H1 (cell line): ENCODE results near the gene PPP2R2B. TPM values are rescaled to one million over a fixed set of nuclear protein-coding genes. Genes with fewer than 3 reads are reported as not detected.

Experiments
- CTCF ChIA-PET: fragments of 300-600 bp; sonication (Branson Sonifier 250); formaldehyde crosslinking; loops from one replicate; lab custom pipeline; 2021; ENCODE audit not compliant: partially characterized antibody; lab: Charles Lee
- POLR2A ChIA-PET: fragments of 300-600 bp; sonication (Branson Sonifier 250); formaldehyde crosslinking; loops from one replicate; lab custom pipeline; 2021; ENCODE audit warnings: inconsistent platforms; ENCODE audit not compliant: partially characterized antibody; lab: Charles Lee
- DNase-seq, 2 experiments: peaks; one replicate each; pipeline versions ENCODE4 v3.0.0 to v3.0.0-alpha.2; 2010 to 2022; ENCODE audit warnings: low spot score in 2 of 2, low read depth in 1 of 2, mixed read lengths in 1 of 2
- FAIRE-seq: peaks from 2 replicates; lab custom pipeline; 2011; peaks lifted over from hg19 to GRCh38; lab: Jason Lieb, UNC
- H2AFZ ChIP-seq: 2 replicates; pipeline ENCODE4 v1.8.1; 2012; ENCODE audit warnings: low read length, inconsistent platforms
- H2AK5ac ChIP-seq: 2 replicates; pipeline ENCODE4 v1.6.1; 2013; ENCODE audit warnings: low read depth, low read length
- H2BK120ac ChIP-seq: replicated peaks from 2 replicates; pipeline ENCODE3; 2013; ENCODE audit warnings: low read depth, low read length, inconsistent platforms
- H2BK12ac ChIP-seq: 2 replicates; pipeline ENCODE4 v1.6.1; 2013; ENCODE audit warnings: low read depth, low read length
- H2BK15ac ChIP-seq: 2 replicates; pipeline ENCODE4 v1.6.1; 2013; ENCODE audit warnings: low read length
- H2BK20ac ChIP-seq: 2 replicates; pipeline ENCODE4 v1.6.1; 2013; ENCODE audit warnings: low read length
- H2BK5ac ChIP-seq: 2 replicates; pipeline ENCODE4 v1.6.1; 2013; ENCODE audit warnings: low read depth, low read length
- H3K14ac ChIP-seq: 2 replicates; pipeline ENCODE4 v1.6.1; 2013; ENCODE audit warnings: inconsistent platforms; ENCODE audit not compliant: insufficient read length
- H3K18ac ChIP-seq: 2 replicates; pipeline ENCODE4 v1.6.1; 2013; ENCODE audit warnings: low read length; ENCODE audit errors: extremely low read depth
- H3K23ac ChIP-seq: 2 replicates; pipeline ENCODE4 v1.6.1; 2013; ENCODE audit warnings: inconsistent platforms; ENCODE audit not compliant: insufficient read length
- H3K23me2 ChIP-seq: 2 replicates; pipeline ENCODE4 v1.6.1; 2013; ENCODE audit warnings: low read depth, low read length
- H3K27ac ChIP-seq: 2 replicates; pipeline ENCODE4 v1.6.1; 2011; ENCODE audit warnings: low read depth, low read length, inconsistent platforms
- H3K27me3 ChIP-seq, 4 experiments: replicated peaks in 1 of 4; 1 replicate in 1 of 4; 2 replicates in 3 of 4; pipeline versions ENCODE4 v1.6.1 to v1.8.1; 2011 to 2013; ENCODE audit warnings: low read length in 3 of 4, mild to moderate bottlenecking in 3 of 4, inconsistent platforms in 2 of 4, mixed read lengths in 2 of 4, moderate library complexity in 1 of 4; ENCODE audit not compliant: control insufficient read depth in 3 of 4, insufficient read depth in 3 of 4; ENCODE audit errors: extremely low read depth in 1 of 4
- H3K36me3 ChIP-seq, 4 experiments: 2 replicates each; pipeline versions ENCODE4 v1.6.1 to v1.8.1; 2011 to 2013; ENCODE audit warnings: mild to moderate bottlenecking in 4 of 4, low read length in 3 of 4, moderate library complexity in 2 of 4, control low read depth in 1 of 4, inconsistent platforms in 1 of 4; ENCODE audit not compliant: insufficient read depth in 4 of 4, control insufficient read depth in 2 of 4
- H3K4ac ChIP-seq: replicated peaks from 2 replicates; pipeline ENCODE3; 2013; ENCODE audit warnings: low read length, low read depth, mixed read lengths, inconsistent platforms; ENCODE audit not compliant: insufficient read length
- H3K4me1 ChIP-seq, 4 experiments: replicated peaks in 1 of 4; 1 replicate in 1 of 4; 2 replicates in 3 of 4; pipeline versions ENCODE4 v1.6.1 to v1.8.1; 2011 to 2013; ENCODE audit warnings: low read length in 3 of 4, inconsistent platforms in 2 of 4, mixed read lengths in 1 of 4; ENCODE audit not compliant: insufficient read depth in 4 of 4, control insufficient read depth in 3 of 4
- H3K4me2 ChIP-seq, 2 experiments: 2 replicates each; pipeline versions ENCODE4 v1.6.1 to v1.8.1; 2011 to 2013; ENCODE audit warnings: low read depth in 2 of 2, low read length in 2 of 2, control low read depth in 1 of 2, inconsistent platforms in 1 of 2, mild to moderate bottlenecking in 1 of 2; ENCODE audit not compliant: insufficient read depth in 1 of 2
- H3K4me3 ChIP-seq, 4 experiments: fragments of 200-600, 300-600 bp in 1 of 4; sonication (generic), shearing (Covaris generic), sonication (Bioruptor Twin) in 1 of 4; 2 replicates each; pipeline versions ENCODE4 v1.5.1 to v1.8.1; 2011 to 2016; ENCODE audit warnings: low read length in 4 of 4, low read depth in 3 of 4, control low read depth in 2 of 4, inconsistent platforms in 2 of 4, mild to moderate bottlenecking in 2 of 4, mixed read lengths in 1 of 4, moderate library complexity in 1 of 4; ENCODE audit not compliant: insufficient read depth in 2 of 4; ENCODE audit errors: extremely low read depth in 1 of 4
- H3K56ac ChIP-seq: replicated peaks from 2 replicates; pipeline ENCODE3; 2013; ENCODE audit warnings: low read depth, mild to moderate bottlenecking, mixed read lengths, low read length, inconsistent platforms; ENCODE audit not compliant: insufficient read length
- H3K79me1 ChIP-seq: 2 replicates; pipeline ENCODE4 v1.6.1; 2013; ENCODE audit warnings: low read depth, low read length, control low read depth
- H3K79me2 ChIP-seq, 2 experiments: 2 replicates each; pipeline versions ENCODE4 v1.6.1 to v1.8.1; 2012 to 2013; ENCODE audit warnings: low read length in 2 of 2, mild to moderate bottlenecking in 2 of 2, inconsistent platforms in 1 of 2; ENCODE audit not compliant: insufficient read depth in 2 of 2, control insufficient read depth in 1 of 2
- H3K9ac ChIP-seq, 4 experiments: replicated peaks in 1 of 4; 1 replicate in 1 of 4; 2 replicates in 3 of 4; pipeline versions ENCODE4 v1.6.1 to v1.8.1; 2011 to 2013; ENCODE audit warnings: low read depth in 3 of 4, low read length in 3 of 4, control low read depth in 2 of 4, mild to moderate bottlenecking in 2 of 4, moderate library complexity in 2 of 4, inconsistent platforms in 1 of 4; ENCODE audit errors: extremely low read depth in 1 of 4
- H3K9me3 ChIP-seq, 2 experiments: 2 replicates each; pipeline versions ENCODE4 v1.6.1 to v1.8.1; 2012 to 2013; ENCODE audit warnings: mild to moderate bottlenecking in 2 of 2, moderate library complexity in 2 of 2, control low read depth in 1 of 2, inconsistent platforms in 1 of 2, low read depth in 1 of 2, low read length in 1 of 2, mixed read lengths in 1 of 2; ENCODE audit not compliant: insufficient read depth in 2 of 2
- H4K20me1 ChIP-seq, 2 experiments: replicated peaks in 1 of 2; 2 replicates each; pipeline versions ENCODE3 to v1.8.1; 2011 to 2013; ENCODE audit warnings: inconsistent platforms in 2 of 2, low read length in 2 of 2, mild to moderate bottlenecking in 1 of 2; ENCODE audit not compliant: insufficient read depth in 2 of 2, control insufficient read depth in 1 of 2
- H4K5ac ChIP-seq: 2 replicates; pipeline ENCODE4 v1.6.1; 2013; ENCODE audit warnings: low read length, low read depth, mixed read lengths, inconsistent platforms; ENCODE audit not compliant: insufficient read length
- H4K8ac ChIP-seq: 2 replicates; pipeline ENCODE4 v1.8.0; 2013; ENCODE audit warnings: mild to moderate bottlenecking, moderate library complexity, low read length, inconsistent platforms; ENCODE audit not compliant: insufficient read depth; ENCODE audit errors: extremely low read depth
- H4K91ac ChIP-seq: replicated peaks from 2 replicates; pipeline ENCODE3; 2013; ENCODE audit warnings: low read length, mixed read lengths, inconsistent platforms; ENCODE audit not compliant: insufficient read length
- CHD2 ChIP-seq: IDR thresholded peaks from 2 replicates; pipeline ENCODE4 v1.6.1; 2012; ENCODE audit warnings: low read length, improper control_type of control experiment
- EGR1 ChIP-seq: IDR thresholded peaks from 2 replicates; pipeline ENCODE4 v1.6.1; 2011; ENCODE audit warnings: low read depth, low read length, borderline replicate concordance
- JUND ChIP-seq: IDR thresholded peaks from 2 replicates; pipeline ENCODE4 v1.6.1; 2011; ENCODE audit warnings: mild to moderate bottlenecking, improper control_type of control experiment, low read length
- KDM1A ChIP-seq: fragments of 200-600, 300-600 bp; sonication (generic); IDR thresholded peaks from 2 replicates; pipeline ENCODE4 v1.7.1; 2016; ENCODE audit warnings: mild to moderate bottlenecking, low read length, borderline replicate concordance
- TAF1 ChIP-seq: IDR thresholded peaks from 2 replicates; pipeline ENCODE4 v1.6.1; 2011; ENCODE audit warnings: mild to moderate bottlenecking, low read depth, low read length
- WGBS, 2 experiments: shearing (Covaris generic) in 1 of 2; methylation state at CpG; one replicate each; pipeline versions ENCODE4 v1.1.6 to v1.1.7; 2013 to 2015; ENCODE audit warnings: low lambda C conversion rate in 2 of 2, mixed read lengths in 2 of 2, inconsistent platforms in 1 of 2, low coverage in 1 of 2, missing lambda C conversion rate in 1 of 2; ENCODE audit not compliant: insufficient replicate concordance in 2 of 2, insufficient coverage in 1 of 2, insufficient read length in 1 of 2; ENCODE audit errors: extremely low coverage in 1 of 2, missing lambda C conversion rate in 1 of 2; 5-methylcytosine and 5-hydroxymethylcytosine counted together
- polyA plus RNA-seq, 7 experiments: library from polyadenylated mRNA; depleted of rRNA in 3 of 7; stranded (reverse) in 5 of 7; unstranded in 2 of 7; fragments of >200 nt in 5 of 7; fragments of 200-250 nt in 2 of 7; gene quantifications; 1 replicate in 5 of 7; 2 replicates in 1 of 7; 4 replicates in 1 of 7; pipeline versions ENCODE4 v1.2.1 to v1.2.3, GENCODE V29; 2011 to 2013; ENCODE audit warnings: missing spikeins in 2 of 7, mixed read lengths in 2 of 7
- total RNA-seq: library from RNA; stranded (reverse); fragmentation: NEBNext Ultra II Directional; extraction: Animal tissue kit (Norgen Biotek cat#: 25700); gene quantifications from 2 replicates; pipeline ENCODE4 v1.2.1, GENCODE V29; 2021

The PPP2R2B gene
- total and polyA plus RNA-seq, 2 of the 8 experiments (the other 6 are each of a cell fraction or from before 2014, with no cell fraction given), result 21.1 to 37.1 TPM

DNA sequence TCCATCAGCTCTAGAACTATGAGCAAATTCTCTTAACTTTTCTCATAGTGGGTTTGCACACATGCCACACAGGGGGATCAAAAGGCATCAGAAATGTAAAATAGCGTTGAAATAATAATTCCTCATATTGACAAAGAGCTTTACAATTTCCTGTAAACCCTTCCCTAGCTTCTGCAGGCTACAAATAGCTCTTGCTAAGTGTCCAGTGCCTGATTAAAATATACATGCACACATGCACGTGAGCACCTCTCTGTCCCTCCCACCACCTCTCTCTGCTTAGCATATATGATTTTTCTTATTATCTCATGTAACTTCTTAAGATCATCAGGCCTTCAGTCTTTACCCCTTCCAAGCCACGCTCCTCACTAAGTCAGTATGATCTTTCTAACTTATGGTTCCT is 13.7 kb upstream of the PPP2R2B start:
- H3K4me1 ChIP-seq, result peaks cover 0 to 10% (median 5%) of the 10 kb centered on the region in 4 experiments; a peak in 2 of 7 replicates
- H4K5ac ChIP-seq, result no peak overlapping the region
- H2BK15ac ChIP-seq, result no peak overlapping the region
- no peak overlapping the region for H3K27ac ChIP-seq
- H2BK12ac ChIP-seq, result no peak overlapping the region
- H3K23me2 ChIP-seq, result no peaks in the 10 kb centered on the region; the same call in 1 of the 2 replicates
- H4K20me1 ChIP-seq, result no peaks in the 10 kb centered on the region
- no peak overlapping the region for H3K4me2 ChIP-seq
- no peaks in the 10 kb centered on the region for H3K79me2 ChIP-seq
- H3K14ac ChIP-seq, result no peak overlapping the region
- FAIRE-seq (no peak), DNase-seq (no peak)
- no peak overlapping the region for H2AFZ ChIP-seq
- no peak overlapping the region for H3K23ac ChIP-seq
- no peak overlapping the region for H2AK5ac ChIP-seq
- POLR2A ChIA-PET, result no interaction called here
- no peak overlapping the region for H4K91ac ChIP-seq
- no peaks in the 10 kb centered on the region; a peak in 1 of 4 replicates for H3K9me3 ChIP-seq
- no peak overlapping the region for H2BK120ac ChIP-seq
- H3K79me1 ChIP-seq, result no peaks in the 10 kb centered on the region
- no peak overlapping the region for H2BK20ac ChIP-seq
- H3K56ac ChIP-seq, result no peak overlapping the region
- H2BK5ac ChIP-seq, result no peak overlapping the region
- H4K8ac ChIP-seq, result no peak overlapping the region
- no peaks in the 10 kb centered on the region for H3K36me3 ChIP-seq
- no peak overlapping the region for H3K18ac ChIP-seq
- 87% methylated on average over 3 of the region's 3 CpGs; no CpG with 5 or more reads in 1 of the 2 experiments for WGBS, 2 experiments
- no peak overlapping the region for H3K9ac ChIP-seq
- CTCF ChIA-PET, result interaction anchor here (0.9 to 4.7 kb wide), 5 partner anchors 11 to 75 kb away, joined by 3 to 40 read pairs (median 3); partner anchors contain the start of gene PPP2R2B
- no peak overlapping the region for H3K4me3 ChIP-seq
- H3K27me3 ChIP-seq, result peaks cover 0 to 1% (median 0%) of the 10 kb centered on the region in 4 experiments; a peak in 1 of 7 replicates
- H3K4ac ChIP-seq, result no peak overlapping the region
- TF ChIP-seq EGR1 (no peak), JUND (no peak), KDM1A (no peak), CHD2 (no peak), TAF1 (no peak)
